Esophagus muscularis mucosa (tissue), 4 donors: Measurements from ENCODE around the gene C1orf185. TPM values are rescaled to one million over a fixed set of nuclear protein-coding genes. Genes with fewer than 3 reads are reported as not detected.
A peak's percentile ranks its signal among the peaks of the same experiment; 100 is the strongest.
"Not testable (repeated sequence)": the region's sequence is repeated elsewhere in the genome, so short reads cannot be mapped to it uniquely, and the experiment has no call there.

Experiments used
- DNase-seq: peaks from one replicate; pipeline ENCODE4 v3.0.0-alpha.2; 2017; ENCODE audit errors: extremely low spot score
- H3K27ac ChIP-seq, 4 donors: fragments of 200-600 bp; sonication (generic); replicated peaks in 1 of 4; 1 replicate in 3 of 4; 2 replicates in 1 of 4; pipeline ENCODE4 v1.5.1; 2016 to 2019; ENCODE audit warnings: mild to moderate bottlenecking in 1 of 4
- H3K27me3 ChIP-seq, 4 donors: fragments of 200-600 bp; sonication (generic); one replicate each; pipeline versions ENCODE4 v1.5.1 to v1.6.0; 2016 to 2019
- H3K36me3 ChIP-seq, 4 donors: fragments of 200-600 bp; sonication (generic); one replicate each; pipeline ENCODE4 v1.5.1; 2016 to 2019
- H3K4me1 ChIP-seq, 4 donors: fragments of 200-600 bp; sonication (generic); one replicate each; pipeline ENCODE4 v1.5.1; 2016 to 2019
- H3K4me3 ChIP-seq, 4 donors: fragments of 200-600 bp; sonication (generic); 1 replicate in 2 of 4; 2 replicates in 2 of 4; pipeline ENCODE4 v1.5.1; 2016 to 2019; ENCODE audit warnings: mild to moderate bottlenecking in 4 of 4, moderate library complexity in 1 of 4
- H3K9me3 ChIP-seq, 4 donors: fragments of 200-600 bp; sonication (generic); 1 replicate in 3 of 4; 2 replicates in 1 of 4; pipeline ENCODE4 v1.5.1; 2016 to 2019
- CTCF ChIP-seq, 3 experiments: fragments of 200-600 bp in 2 of 3; fragments of 450-650 bp in 1 of 3; sonication (generic) in 2 of 3; IDR thresholded peaks; one replicate each; pipeline ENCODE4 v1.5.1; 2017 to 2019; ENCODE audit warnings: antibody characterized with exemption in 3 of 3, mild to moderate bottlenecking in 2 of 3, moderate library complexity in 1 of 3
- EP300 ChIP-seq: sonication (generic); formaldehyde crosslinking; IDR thresholded peaks from one replicate; pipeline ENCODE4 v1.6.1; 2017; ENCODE audit warnings: antibody characterized with exemption
- POLR2A ChIP-seq: fragments of 450-650 bp; IDR thresholded peaks from one replicate; pipeline ENCODE4 v1.6.1; 2017; ENCODE audit warnings: antibody characterized with exemption, moderate library complexity, mild to moderate bottlenecking, low read depth
- POLR2AphosphoS5 ChIP-seq, 2 donors: sonication (generic); formaldehyde crosslinking; IDR thresholded peaks; one replicate each; pipeline ENCODE4 v1.6.1; 2017; ENCODE audit warnings: antibody characterized with exemption in 2 of 2
- WGBS: methylation state at CpG from one replicate; pipeline ENCODE4 v1.1.5; 2018; 5-methylcytosine and 5-hydroxymethylcytosine counted together
- intact Hi-C: fragments of 100-400 bp; cut with DNase I; formaldehyde crosslinking; loops from one replicate; pipeline ENCODE4 v1.15.1; 2023
- total RNA-seq, 4 donors: library from RNA; depleted of rRNA; stranded (reverse); fragments of >200 nt; gene quantifications; one replicate each; pipeline versions ENCODE4 v1.1.0 to v1.2.1, GENCODE V29; 2016

C1orf185 gene
- total RNA-seq, 4 donors from 2014 or later: not detected

GRCh38 chr1:51175278-51175677, 73.2 kb downstream of the C1orf185 start:
- 67% methylated on average over 2 of the region's 2 CpGs for WGBS

GRCh38 chr1:51177988-51178387, 76.0 kb downstream of the C1orf185 start:
- H3K9me3 ChIP-seq, intact Hi-C loops: not testable (repeated sequence)
- WGBS: 95% methylated on average over 6 of the region's 6 CpGs

More at GRCh38 chr1:51175278-51175677, 73.2 kb downstream of the C1orf185 start:
- peaks cover 0 to 10% (median 0%) of the 10 kb centered on the region in 4 donors for H3K27me3 ChIP-seq
- intact Hi-C loops: no loop called here
- H3K36me3 ChIP-seq: no peaks in the 10 kb centered on the region
- DNase-seq: no peak
- H3K4me3 ChIP-seq: no peak overlapping the region
- H3K27ac ChIP-seq: no peak overlapping the region
- H3K9me3 ChIP-seq: no peaks in the 10 kb centered on the region
- H3K4me1 ChIP-seq: no peaks in the 10 kb centered on the region
- TF ChIP-seq EP300 (no peak), CTCF (IDR thresholded peaks at IDR 0.05) (no peak)

GRCh38 chr1:51188230-51188629, 86.2 kb downstream of the C1orf185 start:
- Histone ChIP-seq H3K4me1 (no peaks in the 10 kb centered on the region), H3K27ac (no peak overlapping the region), H3K27me3 (no peaks in the 10 kb centered on the region), H3K9me3 (no peaks in the 10 kb centered on the region), H3K36me3 (no peaks in the 10 kb centered on the region), H3K4me3 (no peak overlapping the region)
- no peak for TF ChIP-seq POLR2AphosphoS5 (IDR thresholded peaks at IDR 0.05)
- no peak for TF ChIP-seq CTCF (IDR thresholded peaks at IDR 0.05)
- no peak for TF ChIP-seq POLR2A
- no peak for TF ChIP-seq EP300
- intact Hi-C loops: loop anchor here (2.0 kb wide), 1 partner anchor 413 kb away; no protein-coding TSS in a partner anchor
- DNase-seq: no peak

More at GRCh38 chr1:51177988-51178387, 76.0 kb downstream of the C1orf185 start:
- H3K4me3 ChIP-seq, H3K4me1 ChIP-seq, H3K27ac ChIP-seq, H3K36me3 ChIP-seq: not testable (repeated sequence)
- peaks cover 0 to 10% (median 0%) of the 10 kb centered on the region in 4 donors for H3K27me3 ChIP-seq
- DNase-seq: peak; percentile 10

GRCh38 chr1:51189421-51190073, 87.5 kb downstream of the C1orf185 start:
- Histone ChIP-seq H3K4me3 (no peak overlapping the region), H3K36me3 (no peaks in the 10 kb centered on the region), H3K27me3 (no peaks in the 10 kb centered on the region), H3K4me1 (no peaks in the 10 kb centered on the region), H3K9me3 (no peaks in the 10 kb centered on the region), H3K27ac (no peak overlapping the region)
- intact Hi-C loops: loop anchor here (2.0 to 10.0 kb wide), 2 partner anchors 255 to 415 kb away; no protein-coding TSS in a partner anchor
- 60% methylated on average over 2 of the region's 2 CpGs for WGBS
- TF ChIP-seq CTCF (IDR thresholded peaks at IDR 0.05) (peak; percentile 85 to 90 (median 88)), EP300 (no peak), POLR2AphosphoS5 (IDR thresholded peaks at IDR 0.05) (no peak), POLR2A (no peak)
- DNase-seq: no peak

- intact Hi-C loops: loop anchor here (10.0 kb wide), 1 partner anchor 256 kb away; no protein-coding TSS in a partner anchor
- no peaks in the 10 kb centered on the region for H3K27me3 ChIP-seq
- no peak overlapping the region for H3K27ac ChIP-seq
- no peak overlapping the region for H3K4me3 ChIP-seq
- H3K9me3 ChIP-seq: no peaks in the 10 kb centered on the region
- DNase-seq: no peak
- H3K36me3 ChIP-seq: no peaks in the 10 kb centered on the region
- 42% methylated on average over 1 of the region's 1 CpG for WGBS
- TF ChIP-seq EP300 (no peak), CTCF (IDR thresholded peaks at IDR 0.05) (no peak), POLR2AphosphoS5 (IDR thresholded peaks at IDR 0.05) (no peak), POLR2A (no peak)
- no peaks in the 10 kb centered on the region for H3K4me1 ChIP-seq
Measured at GRCh38 chr1:51190961-51191360, 88.9 kb downstream of the C1orf185 start.
